GM12892 (cell line): Measurements from ENCODE around the gene PCSK6.

ENCODE experiments used
- POLR2A ChIP-seq: IDR thresholded peaks from 2 replicates; pipeline ENCODE4 v1.6.1; 2011; ENCODE audit warnings: low read depth, low read length, control low read depth
- POLR2AphosphoS5 ChIP-seq: IDR thresholded peaks from 2 replicates; pipeline ENCODE4 v1.6.1; 2011; ENCODE audit warnings: low read depth, low read length, control low read depth

DNA sequence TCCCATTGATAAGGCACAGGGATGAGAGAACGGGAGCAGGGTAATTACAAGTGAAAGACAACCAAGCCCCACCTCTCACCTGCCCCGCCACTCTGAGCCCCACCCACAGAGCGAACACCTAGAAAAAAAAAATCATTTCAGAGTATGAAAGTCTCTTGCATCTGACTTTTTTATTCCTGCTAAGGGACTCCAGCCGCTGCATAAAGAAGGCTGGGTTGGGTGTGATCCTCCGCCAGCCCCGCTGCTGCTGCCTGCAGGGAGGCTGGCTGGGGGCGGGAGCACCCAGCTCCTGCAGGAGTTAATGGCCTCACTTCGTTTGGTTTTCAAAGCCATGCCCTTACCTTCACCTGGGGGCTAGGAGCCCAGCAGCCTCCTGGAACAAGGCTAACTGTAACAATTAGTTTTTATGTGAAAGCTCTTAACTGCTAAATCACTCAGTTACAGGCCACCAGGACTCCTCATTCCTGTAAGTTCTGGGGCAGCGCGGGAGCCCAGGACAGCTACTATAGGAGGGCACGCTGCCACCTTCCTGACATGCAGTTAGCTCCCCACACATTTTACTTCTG is 116.5 kb downstream of the PCSK6 start:
- TF ChIP-seq POLR2A (no peak), POLR2AphosphoS5 (no peak)
